WTC11 (cell line): Measurements from ENCODE around the gene CDSN. TPM values are rescaled to one million over a fixed set of nuclear protein-coding genes. Genes with fewer than 3 reads are reported as not detected.

ENCODE experiments used
- ATAC-seq: fragments of 200-7000 bp; cut with Tn5 transposase; 2 replicates; pipeline ENCODE4 v1.10.0; 2021; ENCODE audit warnings: mild to moderate bottlenecking, moderate library complexity
- CTCF ChIA-PET: fragments of 300-600 bp; sonication (Branson Sonifier 250); formaldehyde crosslinking; loops from one replicate; lab custom pipeline; 2021; ENCODE audit warnings: antibody characterized with exemption; lab: Charles Lee
- POLR2A ChIA-PET: fragments of 350-600 bp; sonication (Branson Sonifier 250); formaldehyde crosslinking; loops from one replicate; lab custom pipeline; 2021; ENCODE audit warnings: antibody characterized with exemption; lab: Charles Lee
- DNase-seq: peaks from one replicate; pipeline ENCODE4 v3.0.0; 2021; ENCODE audit warnings: low spot score
- H3K27ac Mint-ChIP-seq: 2 replicates; pipeline ENCODE4 v1.8.0; 2021; ENCODE audit warnings: mixed read lengths
- H3K27me3 Mint-ChIP-seq: 2 replicates; pipeline ENCODE4 v1.8.0; 2021; ENCODE audit warnings: low read depth, mild to moderate bottlenecking, moderate library complexity, mixed read lengths
- H3K36me3 Mint-ChIP-seq: 2 replicates; pipeline ENCODE4 v1.8.0; 2021; ENCODE audit warnings: mixed read lengths
- H3K4me1 Mint-ChIP-seq: 2 replicates; pipeline ENCODE4 v1.8.0; 2022; ENCODE audit warnings: mixed read lengths
- H3K4me3 Mint-ChIP-seq: 2 replicates; pipeline ENCODE4 v1.8.0; 2021; ENCODE audit warnings: mild to moderate bottlenecking, moderate library complexity, mixed read lengths
- H3K9me3 Mint-ChIP-seq: 2 replicates; pipeline ENCODE4 v1.8.0; 2021; ENCODE audit warnings: mixed read lengths
- ARID4B ChIP-seq: sonication (generic); formaldehyde crosslinking; IDR thresholded peaks from 2 replicates; pipeline ENCODE4 v1.8.0; 2023; ENCODE audit warnings: missing genetic modification reagents, mild to moderate bottlenecking, borderline replicate concordance
- FOXJ3 ChIP-seq: sonication (generic); formaldehyde crosslinking; IDR thresholded peaks from 2 replicates; pipeline ENCODE4 v1.9.0; 2021; ENCODE audit warnings: missing genetic modification reagents, mild to moderate bottlenecking, borderline replicate concordance
- JUN ChIP-seq: sonication (generic); formaldehyde crosslinking; IDR thresholded peaks from 2 replicates; pipeline ENCODE4 v1.8.0; 2023; ENCODE audit warnings: mild to moderate bottlenecking, missing genetic modification reagents
- MYBL2 ChIP-seq: sonication (generic); formaldehyde crosslinking; IDR thresholded peaks from 2 replicates; pipeline ENCODE4 v1.8.1; 2023; ENCODE audit warnings: mild to moderate bottlenecking, moderate library complexity, missing genetic modification reagents
- OVOL2 ChIP-seq: fragments of 250-450 bp; sonication (Bioruptor Pico); IDR thresholded peaks from 2 replicates; pipeline ENCODE4 v1.9.0; 2021; ENCODE audit warnings: mild to moderate bottlenecking, borderline replicate concordance
- RORB ChIP-seq: fragments of 250-450 bp; sonication (Bioruptor Pico); IDR thresholded peaks from 2 replicates; pipeline ENCODE4 v1.9.0; 2021; ENCODE audit warnings: mild to moderate bottlenecking
- SP1 ChIP-seq: sonication (generic); formaldehyde crosslinking; conservative IDR thresholded peaks from 2 replicates; pipeline ENCODE4 v1.8.1; 2022; ENCODE audit warnings: missing genetic modification reagents
- TEAD1 ChIP-seq: sonication (generic); formaldehyde crosslinking; IDR thresholded peaks from 2 replicates; pipeline ENCODE4 v1.8.0; 2022; ENCODE audit warnings: mild to moderate bottlenecking, missing genetic modification reagents
- TEAD4 ChIP-seq: sonication (generic); formaldehyde crosslinking; IDR thresholded peaks from 2 replicates; pipeline ENCODE4 v1.8.0; 2022; ENCODE audit warnings: mild to moderate bottlenecking, missing genetic modification reagents
- ZBTB21 ChIP-seq: sonication (generic); formaldehyde crosslinking; IDR thresholded peaks from 2 replicates; pipeline ENCODE4 v1.8.1; 2023; ENCODE audit warnings: mild to moderate bottlenecking, missing genetic modification reagents, borderline replicate concordance
- ZNF317 ChIP-seq: sonication (generic); formaldehyde crosslinking; IDR thresholded peaks from 2 replicates; pipeline ENCODE4 v1.8.1; 2023; ENCODE audit warnings: low read depth, mild to moderate bottlenecking, moderate library complexity, missing genetic modification reagents, borderline replicate concordance
- ZNF512 ChIP-seq: sonication (generic); formaldehyde crosslinking; IDR thresholded peaks from 2 replicates; pipeline ENCODE4 v1.8.1; 2022; ENCODE audit warnings: missing genetic modification reagents, borderline replicate concordance
- total RNA-seq: library from RNA; stranded (reverse); gene quantifications from 3 replicates; pipeline ENCODE4 v1.2.3, GENCODE V29; 2021
- TF ChIP-seq, protein P1 (sequence below): sonication (generic); formaldehyde crosslinking; IDR thresholded peaks from 2 replicates; pipeline ENCODE4 v1.8.1; 2023; ENCODE audit warnings: mild to moderate bottlenecking, missing genetic modification reagents
- TF ChIP-seq, protein P2 (sequence below): fragments of 250-450 bp; sonication (Bioruptor Pico); IDR thresholded peaks from 2 replicates; pipeline ENCODE4 v2.1.2; 2022; ENCODE audit warnings: mild to moderate bottlenecking, moderate library complexity
- TF ChIP-seq, protein P3 (sequence below): sonication (generic); formaldehyde crosslinking; IDR thresholded peaks from 2 replicates; pipeline ENCODE4 v1.8.1; 2023; ENCODE audit warnings: mild to moderate bottlenecking, missing genetic modification reagents, moderate library complexity
- TF ChIP-seq, protein P4 (sequence below): sonication (generic); formaldehyde crosslinking; IDR thresholded peaks from 2 replicates; pipeline ENCODE4 v1.8.1; 2023; ENCODE audit warnings: mild to moderate bottlenecking, missing genetic modification reagents, borderline replicate concordance
- TF ChIP-seq, protein P5 (sequence below): sonication (generic); formaldehyde crosslinking; IDR thresholded peaks from 2 replicates; pipeline ENCODE4 v1.8.1; 2022; ENCODE audit warnings: low read depth, missing genetic modification reagents, borderline replicate concordance

CDSN gene
- total RNA-seq, 1 experiment from 2014 or later, result not detected

GRCh38 chr6:31126396-31127175 lies 6.3 kb upstream of the CDSN start:
- DNase-seq, result no peak
- H3K4me1 Mint-ChIP-seq, result peaks cover 38% of the 10 kb centered on the region
- no peak overlapping the region for H3K27ac Mint-ChIP-seq
- 0 out of 2 replicates have a peak, but pooled peaks have one; percentile 12 for ATAC-seq
- no peak overlapping the region for H3K4me3 Mint-ChIP-seq
- POLR2A ChIA-PET, result interaction anchor here (0.6 kb wide), 1 partner anchor 33 kb away, joined by 3 read pairs; no protein-coding TSS in a partner anchor
- no peak for TF ChIP-seq TEAD1 (CRISPR knock-in tag)
- TF ChIP-seq TEAD4, result no peak
- TF ChIP-seq FOXJ3, result no peak
- TF ChIP-seq, protein P1, sequence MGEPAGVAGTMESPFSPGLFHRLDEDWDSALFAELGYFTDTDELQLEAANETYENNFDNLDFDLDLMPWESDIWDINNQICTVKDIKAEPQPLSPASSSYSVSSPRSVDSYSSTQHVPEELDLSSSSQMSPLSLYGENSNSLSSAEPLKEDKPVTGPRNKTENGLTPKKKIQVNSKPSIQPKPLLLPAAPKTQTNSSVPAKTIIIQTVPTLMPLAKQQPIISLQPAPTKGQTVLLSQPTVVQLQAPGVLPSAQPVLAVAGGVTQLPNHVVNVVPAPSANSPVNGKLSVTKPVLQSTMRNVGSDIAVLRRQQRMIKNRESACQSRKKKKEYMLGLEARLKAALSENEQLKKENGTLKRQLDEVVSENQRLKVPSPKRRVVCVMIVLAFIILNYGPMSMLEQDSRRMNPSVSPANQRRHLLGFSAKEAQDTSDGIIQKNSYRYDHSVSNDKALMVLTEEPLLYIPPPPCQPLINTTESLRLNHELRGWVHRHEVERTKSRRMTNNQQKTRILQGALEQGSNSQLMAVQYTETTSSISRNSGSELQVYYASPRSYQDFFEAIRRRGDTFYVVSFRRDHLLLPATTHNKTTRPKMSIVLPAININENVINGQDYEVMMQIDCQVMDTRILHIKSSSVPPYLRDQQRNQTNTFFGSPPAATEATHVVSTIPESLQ (CRISPR knock-in tag), result no peak
- TF ChIP-seq, protein P2, sequence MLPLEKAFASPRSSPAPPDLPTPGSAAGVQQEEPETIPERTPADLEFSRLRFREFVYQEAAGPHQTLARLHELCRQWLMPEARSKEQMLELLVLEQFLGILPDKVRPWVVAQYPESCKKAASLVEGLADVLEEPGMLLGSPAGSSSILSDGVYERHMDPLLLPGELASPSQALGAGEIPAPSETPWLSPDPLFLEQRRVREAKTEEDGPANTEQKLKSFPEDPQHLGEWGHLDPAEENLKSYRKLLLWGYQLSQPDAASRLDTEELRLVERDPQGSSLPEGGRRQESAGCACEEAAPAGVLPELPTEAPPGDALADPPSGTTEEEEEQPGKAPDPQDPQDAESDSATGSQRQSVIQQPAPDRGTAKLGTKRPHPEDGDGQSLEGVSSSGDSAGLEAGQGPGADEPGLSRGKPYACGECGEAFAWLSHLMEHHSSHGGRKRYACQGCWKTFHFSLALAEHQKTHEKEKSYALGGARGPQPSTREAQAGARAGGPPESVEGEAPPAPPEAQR, result no peak
- TF ChIP-seq ZNF512, result no peak
- TF ChIP-seq RORB (CRISPR knock-in tag), result no peak
- TF ChIP-seq MYBL2, result no peak
- TF ChIP-seq, protein P3, sequence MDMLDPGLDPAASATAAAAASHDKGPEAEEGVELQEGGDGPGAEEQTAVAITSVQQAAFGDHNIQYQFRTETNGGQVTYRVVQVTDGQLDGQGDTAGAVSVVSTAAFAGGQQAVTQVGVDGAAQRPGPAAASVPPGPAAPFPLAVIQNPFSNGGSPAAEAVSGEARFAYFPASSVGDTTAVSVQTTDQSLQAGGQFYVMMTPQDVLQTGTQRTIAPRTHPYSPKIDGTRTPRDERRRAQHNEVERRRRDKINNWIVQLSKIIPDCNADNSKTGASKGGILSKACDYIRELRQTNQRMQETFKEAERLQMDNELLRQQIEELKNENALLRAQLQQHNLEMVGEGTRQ (CRISPR knock-in tag), result no peak
- no peak for TF ChIP-seq ARID4B
- TF ChIP-seq, protein P4, sequence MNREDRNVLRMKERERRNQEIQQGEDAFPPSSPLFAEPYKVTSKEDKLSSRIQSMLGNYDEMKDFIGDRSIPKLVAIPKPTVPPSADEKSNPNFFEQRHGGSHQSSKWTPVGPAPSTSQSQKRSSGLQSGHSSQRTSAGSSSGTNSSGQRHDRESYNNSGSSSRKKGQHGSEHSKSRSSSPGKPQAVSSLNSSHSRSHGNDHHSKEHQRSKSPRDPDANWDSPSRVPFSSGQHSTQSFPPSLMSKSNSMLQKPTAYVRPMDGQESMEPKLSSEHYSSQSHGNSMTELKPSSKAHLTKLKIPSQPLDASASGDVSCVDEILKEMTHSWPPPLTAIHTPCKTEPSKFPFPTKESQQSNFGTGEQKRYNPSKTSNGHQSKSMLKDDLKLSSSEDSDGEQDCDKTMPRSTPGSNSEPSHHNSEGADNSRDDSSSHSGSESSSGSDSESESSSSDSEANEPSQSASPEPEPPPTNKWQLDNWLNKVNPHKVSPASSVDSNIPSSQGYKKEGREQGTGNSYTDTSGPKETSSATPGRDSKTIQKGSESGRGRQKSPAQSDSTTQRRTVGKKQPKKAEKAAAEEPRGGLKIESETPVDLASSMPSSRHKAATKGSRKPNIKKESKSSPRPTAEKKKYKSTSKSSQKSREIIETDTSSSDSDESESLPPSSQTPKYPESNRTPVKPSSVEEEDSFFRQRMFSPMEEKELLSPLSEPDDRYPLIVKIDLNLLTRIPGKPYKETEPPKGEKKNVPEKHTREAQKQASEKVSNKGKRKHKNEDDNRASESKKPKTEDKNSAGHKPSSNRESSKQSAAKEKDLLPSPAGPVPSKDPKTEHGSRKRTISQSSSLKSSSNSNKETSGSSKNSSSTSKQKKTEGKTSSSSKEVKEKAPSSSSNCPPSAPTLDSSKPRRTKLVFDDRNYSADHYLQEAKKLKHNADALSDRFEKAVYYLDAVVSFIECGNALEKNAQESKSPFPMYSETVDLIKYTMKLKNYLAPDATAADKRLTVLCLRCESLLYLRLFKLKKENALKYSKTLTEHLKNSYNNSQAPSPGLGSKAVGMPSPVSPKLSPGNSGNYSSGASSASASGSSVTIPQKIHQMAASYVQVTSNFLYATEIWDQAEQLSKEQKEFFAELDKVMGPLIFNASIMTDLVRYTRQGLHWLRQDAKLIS (CRISPR knock-in tag), result no peak
- TF ChIP-seq SP1 (CRISPR knock-in tag), result no peak
- no peak for TF ChIP-seq ZBTB21 (CRISPR knock-in tag)
- no peak for TF ChIP-seq JUN (CRISPR knock-in tag)
- TF ChIP-seq ZNF317 (CRISPR knock-in tag), result no peak
- TF ChIP-seq OVOL2 (CRISPR knock-in tag), result no peak
- TF ChIP-seq, protein P5, sequence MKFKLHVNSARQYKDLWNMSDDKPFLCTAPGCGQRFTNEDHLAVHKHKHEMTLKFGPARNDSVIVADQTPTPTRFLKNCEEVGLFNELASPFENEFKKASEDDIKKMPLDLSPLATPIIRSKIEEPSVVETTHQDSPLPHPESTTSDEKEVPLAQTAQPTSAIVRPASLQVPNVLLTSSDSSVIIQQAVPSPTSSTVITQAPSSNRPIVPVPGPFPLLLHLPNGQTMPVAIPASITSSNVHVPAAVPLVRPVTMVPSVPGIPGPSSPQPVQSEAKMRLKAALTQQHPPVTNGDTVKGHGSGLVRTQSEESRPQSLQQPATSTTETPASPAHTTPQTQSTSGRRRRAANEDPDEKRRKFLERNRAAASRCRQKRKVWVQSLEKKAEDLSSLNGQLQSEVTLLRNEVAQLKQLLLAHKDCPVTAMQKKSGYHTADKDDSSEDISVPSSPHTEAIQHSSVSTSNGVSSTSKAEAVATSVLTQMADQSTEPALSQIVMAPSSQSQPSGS, result no peak
- peaks cover 10% of the 10 kb centered on the region for H3K27me3 Mint-ChIP-seq
- peaks cover 4% of the 10 kb centered on the region; the same call in 1 of the 2 replicates for H3K9me3 Mint-ChIP-seq
- no peaks in the 10 kb centered on the region for H3K36me3 Mint-ChIP-seq
- CTCF ChIA-PET, result interaction anchor here (0.5 to 6.8 kb wide), 12 partner anchors 10 to 272 kb away, joined by 3 to 90 read pairs (median 5); partner anchors contain the start of genes C6orf15, PSORS1C1 and TCF19
